Epithelial cell of proximal tubule (primary cell): Measurements from ENCODE around the gene GALNT14. TPM values are rescaled to one million over a fixed set of nuclear protein-coding genes. Genes with fewer than 3 reads are reported as not detected.

Experiments
- DNase-seq: peaks from one replicate; pipeline ENCODE4 v3.0.0-alpha.2; 2011; ENCODE audit warnings: low read depth
- H3K4me3 ChIP-seq: 2 replicates; pipeline ENCODE4 v1.5.1; 2011; ENCODE audit warnings: low read depth, mild to moderate bottlenecking, low read length
- total RNA-seq: library from RNA; depleted of rRNA; stranded (reverse); fragments of >200 nt; gene quantifications from 2 replicates; pipeline ENCODE4 v1.2.3, GENCODE V29; 2015
- TF ChIP-seq, protein P1 (sequence below): conservative IDR thresholded peaks from 2 replicates; pipeline ENCODE4 v1.5.1; 2012; ENCODE audit warnings: low read depth, mild to moderate bottlenecking, low read length

Gene GALNT14
- total RNA-seq, 1 donor from 2014 or later = 80.7 TPM

DNA sequence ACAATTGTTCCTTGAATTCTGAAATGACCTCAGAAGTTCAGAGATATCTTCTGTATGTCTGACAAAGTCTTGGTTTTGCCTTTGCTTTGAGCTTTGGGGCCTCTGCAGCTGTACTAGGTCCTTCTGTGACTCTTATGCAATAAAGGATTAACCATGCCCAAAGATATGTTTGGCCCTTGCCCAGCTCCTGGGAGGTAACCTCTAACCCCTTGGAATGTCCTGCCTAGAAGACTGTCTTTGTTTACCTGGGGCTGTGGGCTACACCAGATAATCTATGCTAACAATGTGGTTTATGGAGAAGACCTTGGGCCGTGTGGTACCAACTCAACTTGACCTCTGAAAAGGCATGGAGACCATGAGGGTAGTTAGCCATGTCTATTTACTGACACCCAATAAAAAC is 190.1 kb downstream of the GALNT14 start:
- peak; percentile 52 for DNase-seq
- no peak overlapping the region for H3K4me3 ChIP-seq

DNA sequence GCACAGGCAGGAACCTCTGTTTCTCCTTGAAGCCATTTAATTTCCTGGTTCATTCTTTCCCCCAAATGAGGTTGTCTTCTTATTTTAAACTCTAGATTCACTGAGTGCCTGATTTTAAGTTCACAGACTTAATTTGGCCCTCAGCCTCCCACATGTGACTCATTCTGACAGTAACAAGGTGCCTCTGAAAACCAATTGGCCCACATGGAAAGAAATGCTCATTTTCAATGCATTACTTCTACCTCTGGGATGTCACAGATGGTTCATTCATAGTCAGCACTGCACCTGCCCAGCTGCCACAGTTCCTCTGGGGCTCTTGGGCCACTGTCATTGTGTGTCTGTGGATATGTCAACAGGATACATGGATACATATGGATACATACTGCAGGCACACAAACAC is 190.6 kb downstream of the GALNT14 start:
- no peak for DNase-seq
- no peak overlapping the region for H3K4me3 ChIP-seq
- TF ChIP-seq, protein P1, sequence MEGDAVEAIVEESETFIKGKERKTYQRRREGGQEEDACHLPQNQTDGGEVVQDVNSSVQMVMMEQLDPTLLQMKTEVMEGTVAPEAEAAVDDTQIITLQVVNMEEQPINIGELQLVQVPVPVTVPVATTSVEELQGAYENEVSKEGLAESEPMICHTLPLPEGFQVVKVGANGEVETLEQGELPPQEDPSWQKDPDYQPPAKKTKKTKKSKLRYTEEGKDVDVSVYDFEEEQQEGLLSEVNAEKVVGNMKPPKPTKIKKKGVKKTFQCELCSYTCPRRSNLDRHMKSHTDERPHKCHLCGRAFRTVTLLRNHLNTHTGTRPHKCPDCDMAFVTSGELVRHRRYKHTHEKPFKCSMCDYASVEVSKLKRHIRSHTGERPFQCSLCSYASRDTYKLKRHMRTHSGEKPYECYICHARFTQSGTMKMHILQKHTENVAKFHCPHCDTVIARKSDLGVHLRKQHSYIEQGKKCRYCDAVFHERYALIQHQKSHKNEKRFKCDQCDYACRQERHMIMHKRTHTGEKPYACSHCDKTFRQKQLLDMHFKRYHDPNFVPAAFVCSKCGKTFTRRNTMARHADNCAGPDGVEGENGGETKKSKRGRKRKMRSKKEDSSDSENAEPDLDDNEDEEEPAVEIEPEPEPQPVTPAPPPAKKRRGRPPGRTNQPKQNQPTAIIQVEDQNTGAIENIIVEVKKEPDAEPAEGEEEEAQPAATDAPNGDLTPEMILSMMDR = no peak

More for the DNA sequence above, 190.1 kb downstream of the GALNT14 start:
- TF ChIP-seq, protein P1 = no peak

DNA sequence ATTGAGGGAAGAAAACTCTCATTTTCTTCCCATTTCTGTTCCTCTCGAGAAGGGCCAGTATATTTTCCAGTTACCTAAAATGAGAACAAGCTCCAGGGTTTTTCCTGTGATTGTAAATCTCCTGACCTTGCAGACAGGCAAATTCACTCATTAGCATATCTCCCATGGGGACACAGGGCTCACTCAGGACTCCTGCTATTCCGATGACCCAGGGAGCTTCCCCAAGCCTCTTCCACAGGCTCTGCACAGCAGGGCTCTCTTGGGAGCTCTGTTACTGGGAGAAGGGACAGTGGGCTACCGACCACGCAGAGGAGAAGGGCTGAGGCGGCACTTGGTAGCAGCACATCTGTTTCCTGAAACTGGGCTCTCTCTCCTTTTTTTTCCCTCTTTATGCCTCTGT is 195.8 kb downstream of the GALNT14 start:
- TF ChIP-seq, protein P1 = no peak
- no peak overlapping the region for H3K4me3 ChIP-seq
- DNase-seq = no peak

DNA sequence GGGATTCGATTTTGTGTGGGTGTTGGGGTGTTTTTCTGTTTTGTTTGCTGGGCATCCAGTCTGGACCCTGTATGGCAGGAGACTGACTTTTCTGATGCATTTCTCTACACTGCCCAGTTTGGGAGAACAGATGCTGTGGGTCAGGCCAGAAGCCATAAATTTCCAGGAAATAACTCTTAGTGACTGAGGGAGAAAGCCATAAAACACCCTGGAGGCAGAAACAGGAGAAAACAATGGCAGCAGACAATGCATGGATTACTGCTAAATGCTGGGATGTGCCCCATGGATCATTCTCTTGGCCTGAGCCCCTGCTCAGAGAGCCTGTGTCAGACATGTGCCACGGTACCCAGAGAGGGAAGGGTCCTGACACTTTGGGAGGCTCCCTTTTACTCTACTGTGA is 197.4 kb downstream of the GALNT14 start:
- TF ChIP-seq, protein P1 = no peak
- no peak overlapping the region for H3K4me3 ChIP-seq
- no peak for DNase-seq

DNA sequence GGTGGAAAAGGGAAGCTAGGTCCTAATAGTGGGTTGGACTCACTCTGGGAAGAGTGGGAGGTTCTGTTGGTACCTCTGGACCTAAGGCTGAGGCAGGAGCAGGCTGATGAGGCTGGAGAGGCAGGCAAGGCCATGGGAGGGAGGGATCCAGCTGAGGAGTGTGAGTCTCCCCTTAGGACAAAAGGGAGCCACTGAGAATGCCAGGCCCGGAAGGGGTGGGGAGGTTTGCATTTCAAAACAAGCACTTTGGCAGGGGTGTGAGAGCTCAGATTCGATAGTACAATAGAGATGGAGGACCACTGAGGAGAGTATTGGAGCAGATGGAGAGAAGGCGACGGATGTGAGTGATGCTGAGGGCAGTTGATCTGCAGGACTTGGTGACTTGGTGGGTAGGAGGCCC is 198.9 kb downstream of the GALNT14 start:
- TF ChIP-seq, protein P1 = no peak
- no peak for DNase-seq
- no peak overlapping the region for H3K4me3 ChIP-seq

DNA sequence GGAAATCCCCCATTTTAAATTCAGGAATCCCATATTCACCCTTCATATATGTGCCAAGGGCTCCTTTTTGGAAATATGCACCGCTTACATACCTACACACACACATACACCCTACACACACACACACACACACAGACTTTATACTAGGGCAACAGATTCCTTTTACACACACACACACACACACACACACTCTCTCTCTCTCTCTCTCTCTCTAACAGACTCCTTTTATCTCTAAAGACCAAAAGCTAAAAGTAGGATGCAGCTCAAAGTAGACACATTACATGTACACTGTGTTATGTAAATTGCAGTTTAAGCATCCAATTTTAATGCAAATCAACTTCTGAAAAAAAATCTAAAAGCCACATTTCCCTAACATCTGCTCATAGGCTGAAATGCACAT is 200.0 kb downstream of the GALNT14 start:
- DNase-seq = no peak
- TF ChIP-seq, protein P1 = no peak

DNA sequence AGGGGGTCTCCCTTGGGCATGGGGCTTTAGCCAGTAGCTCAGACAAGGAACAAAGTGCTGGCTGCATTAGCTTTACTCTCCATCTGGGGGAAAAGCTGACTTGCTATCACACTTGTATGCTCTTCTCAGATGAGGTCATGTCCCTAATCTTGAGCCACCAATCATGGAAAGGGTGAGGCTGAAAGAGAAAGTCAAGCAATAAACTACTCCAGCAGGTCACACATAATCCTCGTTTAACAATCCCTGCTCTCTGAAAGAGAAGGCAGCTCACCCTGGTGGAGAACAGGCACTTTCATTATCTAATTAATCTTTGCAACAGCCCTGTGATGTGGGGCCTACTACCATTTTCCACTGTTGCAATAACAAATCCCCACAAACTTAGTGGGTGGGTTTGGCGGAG is 201.3 kb downstream of the GALNT14 start:
- no peak overlapping the region for H3K4me3 ChIP-seq
- TF ChIP-seq, protein P1 = no peak
- DNase-seq = no peak

More for the DNA sequence above, 200.0 kb downstream of the GALNT14 start:
- H3K4me3 ChIP-seq = no peak overlapping the region
